ENCODE results near the gene THOC6.

GRCh38 chr16:3028716-3029319 lies 5.0 kb downstream of the THOC6 start:
- TF ChIP-seq, protein P1, sequence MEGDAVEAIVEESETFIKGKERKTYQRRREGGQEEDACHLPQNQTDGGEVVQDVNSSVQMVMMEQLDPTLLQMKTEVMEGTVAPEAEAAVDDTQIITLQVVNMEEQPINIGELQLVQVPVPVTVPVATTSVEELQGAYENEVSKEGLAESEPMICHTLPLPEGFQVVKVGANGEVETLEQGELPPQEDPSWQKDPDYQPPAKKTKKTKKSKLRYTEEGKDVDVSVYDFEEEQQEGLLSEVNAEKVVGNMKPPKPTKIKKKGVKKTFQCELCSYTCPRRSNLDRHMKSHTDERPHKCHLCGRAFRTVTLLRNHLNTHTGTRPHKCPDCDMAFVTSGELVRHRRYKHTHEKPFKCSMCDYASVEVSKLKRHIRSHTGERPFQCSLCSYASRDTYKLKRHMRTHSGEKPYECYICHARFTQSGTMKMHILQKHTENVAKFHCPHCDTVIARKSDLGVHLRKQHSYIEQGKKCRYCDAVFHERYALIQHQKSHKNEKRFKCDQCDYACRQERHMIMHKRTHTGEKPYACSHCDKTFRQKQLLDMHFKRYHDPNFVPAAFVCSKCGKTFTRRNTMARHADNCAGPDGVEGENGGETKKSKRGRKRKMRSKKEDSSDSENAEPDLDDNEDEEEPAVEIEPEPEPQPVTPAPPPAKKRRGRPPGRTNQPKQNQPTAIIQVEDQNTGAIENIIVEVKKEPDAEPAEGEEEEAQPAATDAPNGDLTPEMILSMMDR (IDR thresholded peaks at IDR 0.05), result no peak
- no peak for TF ChIP-seq POLR2A (IDR thresholded peaks at IDR 0.05)

Data from ovary (tissue), 3 donors.